Measurements from ENCODE around the gene MAP4K1.

The MAP4K1 gene

GRCh38 chr19:38617764-38618589, at the start of gene MAP4K1:
TSS of gene MAP4K1 (minus strand) at chr19:38617953. CDS start at chr19:38617895, 58 bp downstream.
- DNase-seq (ENCODE audit: low read depth) = no peak
- peak within 1 kb of the TSS; percentile 100 for H3K4me3 ChIP-seq (ENCODE audit: low read length)
- TF ChIP-seq CTCF (conservative IDR thresholded peaks at IDR 0.05; ENCODE audit: low read length) = no peak

- DNase-seq (ENCODE audit: low read depth) = peak; percentile 87
- TF ChIP-seq CTCF (conservative IDR thresholded peaks at IDR 0.05; ENCODE audit: low read length) = no peak; the same call in 1 of the 2 replicates
- no peak overlapping the region for H3K4me3 ChIP-seq (ENCODE audit: low read length)
Observed at GRCh38 chr19:38666663-38667511, 49.1 kb upstream of the MAP4K1 start.

- no peak for TF ChIP-seq CTCF (conservative IDR thresholded peaks at IDR 0.05; ENCODE audit: low read length)
- DNase-seq (ENCODE audit: low read depth) = peak; percentile 95
- H3K4me3 ChIP-seq (ENCODE audit: low read length) = peak overlapping the region; percentile 12; the same call in 1 of the 2 replicates
Observed at GRCh38 chr19:38665950-38666662, 48.4 kb upstream of the MAP4K1 start.

GRCh38 chr19:38665219-38665931, 47.6 kb upstream of the MAP4K1 start:
- TF ChIP-seq CTCF (conservative IDR thresholded peaks at IDR 0.05; ENCODE audit: low read length) = no peak
- DNase-seq (ENCODE audit: low read depth) = no peak
- peak overlapping the region; percentile 12; the same call in 1 of the 2 replicates for H3K4me3 ChIP-seq (ENCODE audit: low read length)

- TF ChIP-seq CTCF (conservative IDR thresholded peaks at IDR 0.05; ENCODE audit: low read length) = no peak
- H3K4me3 ChIP-seq (ENCODE audit: low read length) = no peak overlapping the region
- no peak for DNase-seq (ENCODE audit: low read depth)
Observed at GRCh38 chr19:38664503-38665211, 46.9 kb upstream of the MAP4K1 start.

- H3K4me3 ChIP-seq (ENCODE audit: low read length) = no peak overlapping the region
- TF ChIP-seq CTCF (conservative IDR thresholded peaks at IDR 0.05; ENCODE audit: low read length) = no peak
- no peak for DNase-seq (ENCODE audit: low read depth)
Observed at GRCh38 chr19:38663957-38664502, 46.3 kb upstream of the MAP4K1 start.

Measured in AG10803 (cell line).